ENCODE data around the gene FSIP1. TPM values are rescaled to one million over a fixed set of nuclear protein-coding genes. Genes with fewer than 3 reads are reported as not detected.

FSIP1 gene
- total and polyA plus RNA-seq, 5 donors from 2014 or later = 0.08 to 1.1 (median 0.20) TPM

GRCh38 chr15:39551476-39551875 is 231.2 kb downstream of the FSIP1 start:
- Mint-ChIP-seq H3K27me3 (peaks cover 37% of the 10 kb centered on the region), H3K27ac (no peak overlapping the region), H3K4me3 (no peak overlapping the region), H3K36me3 (no peaks in the 10 kb centered on the region), H3K9me3 (peaks cover 0 to 3% (median 0%) of the 10 kb centered on the region in 7 donors), H3K4me1 (no peaks in the 10 kb centered on the region)
- Histone ChIP-seq H3K4me3 (ENCODE audit: low read depth, low read length) (no peak overlapping the region), H3K36me3 (ENCODE audit: control insufficient read depth, insufficient read depth, low read length) (no peaks in the 10 kb centered on the region), H3K27ac (ENCODE audit: insufficient read depth, low read length, poor library complexity, severe bottlenecking) (no peak overlapping the region), H3K27me3 (ENCODE audit: control insufficient read depth, insufficient read depth, low read length) (peaks cover 12% of the 10 kb centered on the region), H3K4me1 (ENCODE audit: control insufficient read depth, insufficient read depth, low read length, poor library complexity, severe bottlenecking) (no peaks in the 10 kb centered on the region), H3K9me3 (ENCODE audit: control insufficient read depth in 2 of 2, low read length in 2 of 2) (no peaks in the 10 kb centered on the region)
- ATAC-seq (ENCODE audit: low read depth in 2 of 2) = no peak
- no peak for DNase-seq

Other genes starting within 250 kb of the FSIP1 start
- 9.2 TPM for gene THBS1, start 201.8 kb downstream of the FSIP1 start, total RNA-seq
- under 1 TPM in 2 of 4 donors, not detected in 2; 0.02 to 0.05 TPM for gene THBS1, start 201.8 kb downstream of the FSIP1 start, polyA plus RNA-seq
- gene GPR176, start 137.4 kb upstream of the FSIP1 start, total RNA-seq = not detected
- gene GPR176, start 137.4 kb upstream of the FSIP1 start, polyA plus RNA-seq = not detected
- 13.2 TPM for gene EIF2AK4, start 151.3 kb upstream of the FSIP1 start, total RNA-seq
- gene EIF2AK4, start 151.3 kb upstream of the FSIP1 start, polyA plus RNA-seq = 10 to 100 TPM; 10.8 to 24.4 (median 14.5) TPM